ENCODE results near the gene PKD1. TPM values are rescaled to one million over a fixed set of nuclear protein-coding genes. Genes with fewer than 3 reads are reported as not detected.

PKD1 gene
- total and polyA plus RNA-seq, 2 donors (not counting 1 experiment from before 2014, with no cell fraction given), result 100 to 116 TPM

- no peaks in the 10 kb centered on the region for H4K20me1 ChIP-seq (ENCODE audit: control insufficient read depth, insufficient read depth, low read length, poor library complexity, severe bottlenecking)
- CTCF ChIA-PET, result no interaction called here
- ATAC-seq (ENCODE audit: low read depth), result no peak
- no peak overlapping the region for H3K4me2 ChIP-seq (replicated peaks; ENCODE audit: low read depth, low read length, poor library complexity, severe bottlenecking)
- intact Hi-C loops (cut with micrococcal nuclease), result no loop called here
- no peaks in the 10 kb centered on the region for H3K9me3 ChIP-seq (ENCODE audit: control extremely low read depth in 1 of 3, control insufficient read depth in 2 of 3, insufficient read depth in 1 of 3, low read length in 2 of 3)
- Mint-ChIP-seq H3K9me3 (ENCODE audit: insufficient read depth) (no peaks in the 10 kb centered on the region), H3K4me1 (peaks cover 7% of the 10 kb centered on the region), H3K27ac (no peak overlapping the region), H3K4me3 (no peak overlapping the region), H3K27me3 (no peaks in the 10 kb centered on the region)
- POLR2A ChIA-PET, result no interaction called here
- WGBS (ENCODE audit: insufficient coverage), result 95% methylated on average over 20 of the region's 20 CpGs
- no peak overlapping the region for H3K9ac ChIP-seq (ENCODE audit: low read length)
- H3K36me3 ChIP-seq (replicated peaks in 1 of 2; ENCODE audit: control extremely low read depth in 1 of 2, control insufficient read depth in 1 of 2, extremely low read depth in 1 of 2, insufficient read depth in 2 of 2, low read length in 1 of 2), result peaks cover 0 to 1% of the 10 kb centered on the region in 2 experiments
- H3K4me1 ChIP-seq (ENCODE audit: control insufficient read depth in 2 of 2, insufficient read depth in 2 of 2, low read length in 2 of 2), result no peaks in the 10 kb centered on the region
- H3K4me3 ChIP-seq (ENCODE audit: control extremely low read depth in 1 of 5, extremely low read depth in 1 of 5, insufficient read depth in 1 of 5, low read depth in 2 of 5, low read length in 4 of 5), result no peak overlapping the region
- no peak overlapping the region for H3K27ac ChIP-seq (ENCODE audit: low read length in 2 of 2)
- H3K79me2 ChIP-seq (ENCODE audit: control insufficient read depth, insufficient read depth, low read length), result no peaks in the 10 kb centered on the region
- DNase-seq, result no peak
- no peak overlapping the region for H2AFZ ChIP-seq (ENCODE audit: insufficient read depth, low read depth, low read length, poor library complexity, severe bottlenecking)
- TF ChIP-seq EZH2 (IDR thresholded peaks at IDR 0.05; ENCODE audit: borderline replicate concordance, insufficient read depth, low read depth, low read length, poor library complexity, severe bottlenecking) (no peak), CTCF (IDR thresholded peaks at IDR 0.05) (no peak)
- H3K27me3 ChIP-seq (replicated peaks in 1 of 4; ENCODE audit: control extremely low read depth in 1 of 4, control insufficient read depth in 3 of 4, insufficient read depth in 4 of 4, low read length in 3 of 4), result no peaks in the 10 kb centered on the region
These were observed 46.3 kb upstream of the PKD1 start for GRCh38 chr16:2181952-2182351.

GRCh38 chr16:2180962-2181923 is 45.5 kb upstream of the PKD1 start:
- no peak overlapping the region for H3K4me3 ChIP-seq (ENCODE audit: control extremely low read depth in 1 of 5, extremely low read depth in 1 of 5, insufficient read depth in 1 of 5, low read depth in 2 of 5, low read length in 4 of 5)
- DNase-seq, result no peak
- H4K20me1 ChIP-seq (ENCODE audit: control insufficient read depth, insufficient read depth, low read length, poor library complexity, severe bottlenecking), result no peaks in the 10 kb centered on the region
- no peaks in the 10 kb centered on the region for H3K79me2 ChIP-seq (ENCODE audit: control insufficient read depth, insufficient read depth, low read length)
- 92% methylated on average over 41 of the region's 46 CpGs for WGBS (ENCODE audit: insufficient coverage)
- ATAC-seq (ENCODE audit: low read depth), result no peak
- POLR2A ChIA-PET, result no interaction called here
- no peak overlapping the region for H3K27ac Mint-ChIP-seq
- intact Hi-C loops (cut with micrococcal nuclease), result no loop called here
- no peaks in the 10 kb centered on the region for H3K27me3 Mint-ChIP-seq
- H3K4me2 ChIP-seq (replicated peaks; ENCODE audit: low read depth, low read length, poor library complexity, severe bottlenecking), result no peak overlapping the region
- H2AFZ ChIP-seq (ENCODE audit: insufficient read depth, low read depth, low read length, poor library complexity, severe bottlenecking), result no peak overlapping the region
- no peaks in the 10 kb centered on the region for H3K27me3 ChIP-seq (replicated peaks in 1 of 4; ENCODE audit: control extremely low read depth in 1 of 4, control insufficient read depth in 3 of 4, insufficient read depth in 4 of 4, low read length in 3 of 4)
- H3K9me3 ChIP-seq (ENCODE audit: control extremely low read depth in 1 of 3, control insufficient read depth in 2 of 3, insufficient read depth in 1 of 3, low read length in 2 of 3), result no peaks in the 10 kb centered on the region
- no peak overlapping the region for H3K4me3 Mint-ChIP-seq
- TF ChIP-seq CTCF (IDR thresholded peaks at IDR 0.05) (no peak), EZH2 (IDR thresholded peaks at IDR 0.05; ENCODE audit: borderline replicate concordance, insufficient read depth, low read depth, low read length, poor library complexity, severe bottlenecking) (no peak)
- H3K4me1 Mint-ChIP-seq, result peaks cover 7% of the 10 kb centered on the region
- H3K27ac ChIP-seq (ENCODE audit: low read length in 2 of 2), result no peak overlapping the region
- no peaks in the 10 kb centered on the region for H3K9me3 Mint-ChIP-seq (ENCODE audit: insufficient read depth)
- peaks cover 0 to 7% of the 10 kb centered on the region in 2 experiments for H3K36me3 ChIP-seq (replicated peaks in 1 of 2; ENCODE audit: control extremely low read depth in 1 of 2, control insufficient read depth in 1 of 2, extremely low read depth in 1 of 2, insufficient read depth in 2 of 2, low read length in 1 of 2)
- no peak overlapping the region for H3K9ac ChIP-seq (ENCODE audit: low read length)
- CTCF ChIA-PET, result no interaction called here
- H3K4me1 ChIP-seq (ENCODE audit: control insufficient read depth in 2 of 2, insufficient read depth in 2 of 2, low read length in 2 of 2), result no peaks in the 10 kb centered on the region

Data from B cell (primary cell).